ENCODE results near the gene POLN.

The POLN gene

GRCh38 chr4:2069161-2069971, 172.6 kb downstream of the POLN start:
- DNase-seq: no peak

DNA sequence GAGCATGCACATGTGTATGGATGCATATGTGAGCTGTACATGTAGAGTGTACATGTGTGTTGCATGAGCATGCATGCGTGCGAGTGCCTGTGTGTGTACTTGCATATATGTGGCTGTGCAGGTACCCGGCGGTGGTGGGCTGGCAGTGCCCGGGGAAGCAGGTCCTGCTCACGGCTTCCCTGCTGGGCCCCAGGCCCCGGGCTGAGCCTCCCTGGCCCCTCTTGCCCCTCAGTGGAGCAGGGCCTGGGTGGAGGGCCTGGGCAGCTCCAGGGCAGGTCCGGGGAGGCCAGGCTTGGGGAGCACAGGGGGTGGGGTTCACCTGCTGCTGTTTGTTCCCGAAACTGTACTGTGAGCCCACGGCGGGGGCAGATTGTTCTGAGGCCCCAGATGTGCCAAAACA, 173.4 kb downstream of the POLN start:
- no peak for DNase-seq
- no peak for ATAC-seq

More at GRCh38 chr4:2069161-2069971, 172.6 kb downstream of the POLN start:
- ATAC-seq: no peak

- DNase-seq: no peak
- no peak for ATAC-seq
Observed at GRCh38 chr4:2068198-2068470, 173.8 kb downstream of the POLN start.

GRCh38 chr4:2067446-2068197, 174.3 kb downstream of the POLN start:
- DNase-seq: no peak
- no peak for ATAC-seq

GRCh38 chr4:2066571-2067445, 175.1 kb downstream of the POLN start:
- ATAC-seq (no peak), DNase-seq (no peak)

GRCh38 chr4:2066011-2066551, 175.8 kb downstream of the POLN start:
- no peak for ATAC-seq

GRCh38 chr4:2065106-2065930, 176.6 kb downstream of the POLN start:
- ATAC-seq: no peak
- peak; percentile 2 for DNase-seq

More at GRCh38 chr4:2066011-2066551, 175.8 kb downstream of the POLN start:
- no peak for DNase-seq

GRCh38 chr4:2064276-2064991, 177.5 kb downstream of the POLN start:
- DNase-seq (no peak), ATAC-seq (no peak)

DNA sequence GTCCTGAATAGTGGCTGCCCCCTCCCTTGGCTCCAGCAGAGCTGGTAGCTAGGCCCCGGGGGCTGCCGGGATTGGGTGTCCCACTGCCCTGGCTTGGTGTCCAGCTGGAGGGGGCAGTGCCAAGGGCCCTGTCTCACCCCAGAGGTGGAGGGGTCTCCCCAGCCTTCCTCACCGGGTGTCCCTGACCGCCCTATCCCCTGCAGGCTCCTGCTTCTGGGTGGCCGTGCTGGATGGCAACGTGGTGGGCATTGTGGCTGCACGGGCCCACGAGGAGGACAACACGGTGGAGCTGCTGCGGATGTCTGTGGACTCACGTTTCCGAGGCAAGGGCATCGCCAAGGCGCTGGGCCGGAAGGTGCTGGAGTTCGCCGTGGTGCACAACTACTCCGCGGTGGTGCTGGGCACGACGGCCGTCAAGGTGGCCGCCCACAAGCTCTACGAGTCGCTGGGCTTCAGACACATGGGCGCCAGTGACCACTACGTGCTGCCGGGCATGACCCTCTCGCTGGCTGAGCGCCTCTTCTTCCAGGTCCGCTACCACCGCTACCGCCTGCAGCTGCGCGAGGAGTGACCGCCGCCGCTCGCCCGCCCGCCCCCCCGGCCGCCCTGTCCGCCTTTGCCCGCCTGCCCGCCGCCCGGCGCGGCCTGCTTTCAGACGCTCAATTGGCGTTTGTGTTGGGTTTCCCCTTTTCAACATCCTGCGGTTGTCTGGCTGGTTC, 178.2 kb downstream of the POLN start:
- no peak for ATAC-seq
- DNase-seq: no peak

GRCh38 chr4:2062808-2063524, 179.0 kb downstream of the POLN start:
- no peak for DNase-seq
- no peak for ATAC-seq

DNA sequence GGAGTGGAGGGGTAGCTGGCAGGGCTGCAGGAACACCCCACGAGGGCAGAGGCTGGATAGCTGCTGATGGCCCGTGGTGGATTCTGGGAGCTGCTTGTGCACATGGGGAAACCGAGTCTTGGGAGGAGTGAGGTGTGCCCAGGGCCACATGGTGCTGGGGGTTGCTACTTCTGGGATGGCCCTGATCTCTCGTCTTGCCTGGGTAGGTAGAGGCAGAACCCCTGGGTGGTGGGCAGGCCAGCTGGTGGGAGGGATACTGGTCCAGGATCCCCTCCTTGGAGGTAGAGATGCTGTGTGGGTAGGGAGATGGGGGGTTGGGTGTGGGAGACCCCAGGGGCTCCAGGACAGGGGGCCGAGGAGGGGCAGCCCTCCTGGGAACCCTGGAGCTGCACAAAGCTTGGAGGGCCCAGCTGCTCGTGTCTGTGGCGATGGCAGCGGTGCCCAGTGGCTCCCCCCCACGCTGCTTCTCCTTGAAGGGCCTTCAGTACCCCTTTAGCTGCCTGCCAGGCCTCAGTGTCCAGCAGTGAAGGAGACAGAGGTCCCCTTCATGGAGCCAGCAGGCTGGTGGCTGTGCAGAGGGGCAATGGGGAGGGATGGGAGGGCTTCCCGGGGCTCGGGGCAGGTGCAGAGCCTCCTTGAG, 179.6 kb downstream of the POLN start:
- no peak for ATAC-seq
- no peak for DNase-seq

GRCh38 chr4:2061186-2062131, 180.5 kb downstream of the POLN start:
- ATAC-seq: no peak
- DNase-seq: no peak

DNA sequence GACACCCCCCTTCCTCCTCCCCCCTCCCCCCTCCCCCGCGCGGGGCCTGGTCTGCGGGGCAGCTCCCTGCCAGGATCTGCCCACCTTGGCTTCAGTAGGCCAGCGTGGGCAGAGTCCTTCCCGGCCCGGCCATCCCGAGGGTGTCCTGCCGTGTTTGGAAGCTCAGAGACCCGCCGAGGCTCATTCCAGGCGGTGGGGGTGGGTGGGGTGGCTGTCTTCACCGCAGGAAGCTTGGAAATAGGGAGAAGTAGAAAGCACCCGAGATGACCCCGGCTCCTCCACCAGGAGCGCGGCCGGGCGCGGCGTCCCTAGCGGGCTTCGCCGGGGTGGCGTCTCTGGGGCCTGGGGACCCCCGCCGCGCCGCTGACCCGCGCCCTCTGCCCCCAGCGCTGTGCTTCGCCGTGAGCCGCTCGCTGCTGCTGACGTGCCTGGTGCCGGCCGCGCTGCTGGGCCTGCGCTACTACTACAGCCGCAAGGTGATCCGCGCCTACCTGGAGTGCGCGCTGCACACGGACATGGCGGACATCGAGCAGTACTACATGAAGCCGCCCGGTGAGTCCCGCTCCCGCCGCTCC, 181.2 kb downstream of the POLN start:
- DNase-seq (no peak), ATAC-seq (no peak)

DNA sequence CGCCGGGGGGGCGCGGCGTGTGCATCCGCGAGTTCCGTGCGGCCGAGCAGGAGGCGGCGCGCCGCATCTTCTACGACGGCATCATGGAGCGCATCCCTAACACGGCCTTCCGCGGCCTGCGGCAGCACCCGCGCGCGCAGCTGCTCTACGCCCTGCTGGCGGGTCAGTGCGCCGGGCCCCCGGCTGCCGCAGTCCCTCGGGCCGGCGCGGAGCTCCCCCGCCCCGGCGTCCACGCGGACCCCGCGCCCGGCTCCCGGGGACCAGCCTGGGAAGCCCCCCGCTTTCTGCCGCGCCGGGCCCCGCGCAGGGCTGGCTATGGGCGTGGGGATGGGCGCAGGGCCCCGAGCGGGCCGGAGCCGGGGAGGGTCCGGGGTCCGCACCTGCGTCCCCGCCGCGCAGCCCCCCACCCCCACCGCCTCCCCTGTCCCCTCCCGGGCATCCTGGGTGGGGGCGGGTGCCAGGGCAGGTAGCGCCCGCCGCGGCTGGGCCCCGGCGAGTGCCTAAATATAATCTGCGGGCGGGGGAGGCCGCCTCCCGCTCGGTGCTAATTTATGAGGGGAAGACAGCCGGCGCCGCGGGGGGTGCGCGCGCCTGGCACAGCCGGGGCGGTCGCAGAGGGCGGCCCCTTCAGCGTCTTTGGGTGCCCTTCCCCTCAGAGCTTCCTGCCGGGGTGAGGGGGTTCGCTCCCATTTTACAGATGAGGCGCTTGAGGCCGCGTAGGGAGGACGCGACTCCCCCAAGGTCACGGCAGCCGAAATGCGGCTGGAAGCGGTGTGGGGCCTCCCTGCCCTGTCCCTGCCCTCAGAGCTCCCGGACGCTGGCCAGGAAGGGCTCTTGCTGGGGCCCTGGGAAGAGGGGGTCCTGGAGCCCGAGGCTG, 182.0 kb downstream of the POLN start:
- ATAC-seq: peak; percentile 15
- DNase-seq: peak; percentile 30

- ATAC-seq: peak; percentile 48
- no peak for DNase-seq
Observed at GRCh38 chr4:2059046-2059725, 182.7 kb downstream of the POLN start, which contains the start of gene NAT8L. Gene NAT8L (plus strand): TSS chr4:2059327. CDS start chr4:2059512, 185 bp downstream.
